Mucosa of descending colon (tissue), 3 donors: ENCODE results near the gene SDHA. TPM values are rescaled to one million over a fixed set of nuclear protein-coding genes. Genes with fewer than 3 reads are reported as not detected.

ENCODE experiments used
- ATAC-seq: fragments of 200-7000 bp; cut with Tn5 transposase; one replicate; pipeline ENCODE4 v1.9.1; 2020; ENCODE audit warnings: mild to moderate bottlenecking, moderate library complexity
- DNase-seq, 3 donors: peaks; one replicate each; pipeline ENCODE4 v3.0.0-alpha.2; 2020
- H3K36me3 ChIP-seq: fragments of 200-600 bp; one replicate; pipeline ENCODE4 v1.8.0; 2021; ENCODE audit warnings: low read depth, mild to moderate bottlenecking
- H3K4me1 ChIP-seq: fragments of 200-600 bp; one replicate; pipeline ENCODE4 v1.8.0; 2021; ENCODE audit warnings: low read depth, mild to moderate bottlenecking
- H3K4me3 ChIP-seq: fragments of 200-600 bp; one replicate; pipeline ENCODE4 v1.8.0; 2021; ENCODE audit warnings: mild to moderate bottlenecking
- H3K9me3 ChIP-seq: fragments of 200-600 bp; one replicate; pipeline ENCODE4 v1.8.0; 2021; ENCODE audit warnings: mild to moderate bottlenecking
- CTCF ChIP-seq: fragments of 200-600 bp; IDR thresholded peaks from one replicate; pipeline ENCODE4 v1.8.0; 2022; ENCODE audit warnings: antibody characterized with exemption, mild to moderate bottlenecking
- intact Hi-C, 2 donors: fragments of 100-400 bp; cut with DNase I in 1 of 2; cut with micrococcal nuclease in 1 of 2; formaldehyde crosslinking; loops; one replicate each; pipeline versions ENCODE4 v1.11.0 to v1.11.1; 2022; cut with DNase I, micrococcal nuclease
- total RNA-seq, 3 donors: library from RNA; stranded (reverse); fragmentation: NEBNext Ultra II Directional in 2 of 3; extraction: Animal tissue kit (Norgen Biotek cat#: 25700) in 2 of 3; gene quantifications; one replicate each; pipeline versions ENCODE4 v1.2.1 to v1.2.4, GENCODE V29; 2021 to 2023
- donor health status: DM: no; HTN: no; CAD: no; lungs with moderate emphysema.
- donor health status: DM: no; HTN: no; CAD: no.
- donor health status: DM: no; HTN: yes; CAD: no.

Gene SDHA
- total RNA-seq, 3 donors from 2014 or later: 223 to 322 (median 249) TPM

GRCh38 chr5:181566-181965 is 36.6 kb upstream of the SDHA start:
- TF ChIP-seq CTCF: no peak
- H3K36me3 ChIP-seq: no peaks in the 10 kb centered on the region
- no peaks in the 10 kb centered on the region for H3K9me3 ChIP-seq
- no peaks in the 10 kb centered on the region for H3K4me1 ChIP-seq
- DNase-seq (no peak), ATAC-seq (no peak)
- intact Hi-C loops: no loop called here
- H3K4me3 ChIP-seq: no peak overlapping the region

- intact Hi-C loops: no loop called here
- H3K4me1 ChIP-seq: no peaks in the 10 kb centered on the region
- no peak for TF ChIP-seq CTCF
Observed at GRCh38 chr5:182126-182525, 36.0 kb upstream of the SDHA start.

GRCh38 chr5:184471-184870 is 33.6 kb upstream of the SDHA start:
- Histone ChIP-seq H3K9me3 (no peaks in the 10 kb centered on the region), H3K4me1 (peaks cover 3% of the 10 kb centered on the region), H3K4me3 (no peak overlapping the region), H3K36me3 (no peaks in the 10 kb centered on the region)
- DNase-seq: no peak
- intact Hi-C loops: no loop called here
- no peak for ATAC-seq
- TF ChIP-seq CTCF: no peak

More at GRCh38 chr5:182126-182525, 36.0 kb upstream of the SDHA start:
- no peak for DNase-seq
- H3K36me3 ChIP-seq: no peaks in the 10 kb centered on the region
- no peak overlapping the region for H3K4me3 ChIP-seq
- ATAC-seq: no peak
- no peaks in the 10 kb centered on the region for H3K9me3 ChIP-seq

GRCh38 chr5:185095-186070 is 32.7 kb upstream of the SDHA start:
- ATAC-seq: no peak
- DNase-seq: no peak
- Histone ChIP-seq H3K4me1 (peaks cover 3% of the 10 kb centered on the region), H3K9me3 (no peaks in the 10 kb centered on the region), H3K36me3 (no peaks in the 10 kb centered on the region), H3K4me3 (no peak overlapping the region)
- TF ChIP-seq CTCF: no peak
- intact Hi-C loops: no loop called here

- H3K9me3 ChIP-seq: no peaks in the 10 kb centered on the region
- H3K4me3 ChIP-seq: no peak overlapping the region
- no peak for TF ChIP-seq CTCF
- H3K36me3 ChIP-seq: no peaks in the 10 kb centered on the region
- H3K4me1 ChIP-seq: peaks cover 6% of the 10 kb centered on the region
- DNase-seq (no peak), ATAC-seq (no peak)
- intact Hi-C loops: no loop called here
Observed at GRCh38 chr5:186091-187041, 31.8 kb upstream of the SDHA start.
